ENCODE results near the gene C12orf42.

- TF ChIP-seq CTCF (IDR thresholded peaks at IDR 0.05): no peak
- no peak for TF ChIP-seq POLR2A (IDR thresholded peaks at IDR 0.05)
- TF ChIP-seq EP300 (IDR thresholded peaks at IDR 0.05): no peak
Measured at GRCh38 chr12:103423516-103423910, 72.3 kb downstream of the C12orf42 start.

All from tibial nerve (tissue), 4 donors.